ENCODE data around the gene LRRN2. TPM values are rescaled to one million over a fixed set of nuclear protein-coding genes. Genes with fewer than 3 reads are reported as not detected.

The LRRN2 gene
- 0.26 TPM in 1 of 2 replicates, not detected in the other for total RNA-seq
- not detected in 2 replicates for polyA plus RNA-seq
- polyA plus RNA-seq (2012), result not detected in 2 replicates
- not detected in 2 replicates for polyA minus RNA-seq (ENCODE audit: low replicate concordance)

DNA sequence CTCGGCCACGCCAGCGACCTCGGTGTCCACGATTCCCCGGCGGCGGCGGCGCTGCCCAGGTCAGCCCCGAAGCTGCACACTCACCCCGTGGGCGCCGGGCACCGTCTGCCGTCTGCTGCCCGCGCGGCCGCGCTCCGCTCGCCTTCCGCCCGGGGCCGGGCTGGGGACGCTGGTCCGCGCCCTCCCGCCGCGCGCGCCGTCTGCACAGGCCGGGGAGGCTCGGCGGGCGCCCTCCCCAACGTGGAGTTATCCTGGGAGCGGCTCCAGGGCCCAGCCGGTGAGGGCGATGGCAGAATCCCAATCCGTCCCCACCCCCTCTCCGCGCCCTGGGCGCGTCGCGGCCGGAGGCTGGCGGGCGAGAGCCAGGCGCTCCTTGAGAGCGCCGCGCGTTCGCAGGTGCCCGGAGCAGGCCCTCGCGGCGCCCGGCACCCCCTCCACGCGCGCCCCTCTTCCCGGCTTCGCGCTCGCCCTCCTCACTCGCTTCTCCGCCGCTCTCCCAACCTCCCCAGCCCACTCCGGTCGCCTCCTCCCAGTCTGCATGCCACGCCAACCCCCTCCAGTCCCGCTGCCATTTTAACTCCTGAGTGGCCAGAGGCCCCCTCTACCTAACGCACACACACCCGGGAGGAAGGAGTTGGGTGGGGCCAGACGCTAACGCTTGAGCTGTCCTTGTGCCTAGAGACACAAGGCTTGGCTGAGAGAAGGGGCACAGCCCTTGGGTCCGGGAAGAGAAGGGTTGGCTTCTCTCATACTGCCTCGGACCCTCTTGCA lies at the start of gene LRRN2:
TSS of gene LRRN2 (minus strand) at position 503 of the 771 bp plus-strand sequence. CDS start 65,746 bp downstream, outside the sequence.
- peak; percentile 30 for TF ChIP-seq EZH2 (IDR thresholded peaks at IDR 0.05; ENCODE audit: low read length, missing control alignments)
- TF ChIP-seq, protein P1, sequence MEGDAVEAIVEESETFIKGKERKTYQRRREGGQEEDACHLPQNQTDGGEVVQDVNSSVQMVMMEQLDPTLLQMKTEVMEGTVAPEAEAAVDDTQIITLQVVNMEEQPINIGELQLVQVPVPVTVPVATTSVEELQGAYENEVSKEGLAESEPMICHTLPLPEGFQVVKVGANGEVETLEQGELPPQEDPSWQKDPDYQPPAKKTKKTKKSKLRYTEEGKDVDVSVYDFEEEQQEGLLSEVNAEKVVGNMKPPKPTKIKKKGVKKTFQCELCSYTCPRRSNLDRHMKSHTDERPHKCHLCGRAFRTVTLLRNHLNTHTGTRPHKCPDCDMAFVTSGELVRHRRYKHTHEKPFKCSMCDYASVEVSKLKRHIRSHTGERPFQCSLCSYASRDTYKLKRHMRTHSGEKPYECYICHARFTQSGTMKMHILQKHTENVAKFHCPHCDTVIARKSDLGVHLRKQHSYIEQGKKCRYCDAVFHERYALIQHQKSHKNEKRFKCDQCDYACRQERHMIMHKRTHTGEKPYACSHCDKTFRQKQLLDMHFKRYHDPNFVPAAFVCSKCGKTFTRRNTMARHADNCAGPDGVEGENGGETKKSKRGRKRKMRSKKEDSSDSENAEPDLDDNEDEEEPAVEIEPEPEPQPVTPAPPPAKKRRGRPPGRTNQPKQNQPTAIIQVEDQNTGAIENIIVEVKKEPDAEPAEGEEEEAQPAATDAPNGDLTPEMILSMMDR (conservative IDR thresholded peaks at IDR 0.05 in 1 of 2, IDR thresholded peaks at IDR 0.05 in 1 of 2; ENCODE audit: low read depth in 1 of 2, low read length in 2 of 2), result no peak
- H3K27ac ChIP-seq (ENCODE audit: insufficient read depth, low read length), result no peak within 1 kb of the TSS
- H3K27me3 ChIP-seq (ENCODE audit: control insufficient read depth, insufficient read depth, low read length), result peaks cover 46% of the 10 kb centered on the region
- no peaks in the 10 kb centered on the region for H3K79me2 ChIP-seq (ENCODE audit: control insufficient read depth, insufficient read depth, low read length)
- H3K4me3 ChIP-seq (replicated peaks in 1 of 4; ENCODE audit: control extremely low read depth in 1 of 4, insufficient read depth in 1 of 4, low read depth in 3 of 4, low read length in 4 of 4), result no peak within 1 kb of the TSS
- no peak within 1 kb of the TSS for H2AFZ ChIP-seq (ENCODE audit: low read length)
- H3K4me1 ChIP-seq (ENCODE audit: control insufficient read depth, extremely low read depth, insufficient read depth, low read length), result no peaks in the 10 kb centered on the region
- no peaks in the 10 kb centered on the region for H3K9me3 ChIP-seq (ENCODE audit: control insufficient read depth, insufficient read depth, low read depth, low read length)
- H4K20me1 ChIP-seq (ENCODE audit: control insufficient read depth, extremely low read depth, insufficient read depth, low read length), result no peaks in the 10 kb centered on the region
- no peak within 1 kb of the TSS for H3K4me2 ChIP-seq (ENCODE audit: extremely low read depth, insufficient read depth, low read length)
- peak in 1 of 2 donors; percentile 30 for DNase-seq (ENCODE audit: low read depth in 2 of 2)
- no peaks in the 10 kb centered on the region for H3K36me3 ChIP-seq (ENCODE audit: control insufficient read depth, insufficient read depth, low read length)
- no peak within 1 kb of the TSS for H3K9ac ChIP-seq (ENCODE audit: insufficient read depth, low read length)

DNA sequence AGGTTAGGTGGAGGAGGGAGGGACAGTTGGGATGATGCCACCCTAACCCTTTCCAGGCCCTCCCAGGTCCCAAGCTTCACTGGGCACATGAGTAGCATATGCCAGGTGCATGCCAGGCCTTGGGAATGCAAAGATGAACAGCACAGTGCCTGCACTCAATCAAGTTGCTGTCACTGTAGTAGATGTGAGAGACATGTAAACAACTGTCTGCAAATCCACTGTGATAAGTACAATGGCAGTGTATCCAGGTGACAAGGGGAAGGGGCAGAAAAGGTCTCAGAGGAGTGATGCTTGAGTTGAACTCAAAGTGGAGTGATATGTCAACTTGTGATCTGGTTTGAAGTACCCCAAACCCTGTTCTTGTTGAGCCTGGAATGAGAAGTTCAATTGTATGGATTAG lies 49.5 kb upstream of the LRRN2 start:
- no peaks in the 10 kb centered on the region for H3K36me3 ChIP-seq (ENCODE audit: control insufficient read depth, insufficient read depth, low read length)
- no peak for TF ChIP-seq EZH2 (IDR thresholded peaks at IDR 0.05; ENCODE audit: low read length, missing control alignments)
- TF ChIP-seq, protein P1 (conservative IDR thresholded peaks at IDR 0.05 in 1 of 2, IDR thresholded peaks at IDR 0.05 in 1 of 2; ENCODE audit: low read depth in 1 of 2, low read length in 2 of 2), result no peak
- no peaks in the 10 kb centered on the region for H3K79me2 ChIP-seq (ENCODE audit: control insufficient read depth, insufficient read depth, low read length)
- no peak overlapping the region for H3K4me2 ChIP-seq (ENCODE audit: extremely low read depth, insufficient read depth, low read length)
- H4K20me1 ChIP-seq (ENCODE audit: control insufficient read depth, extremely low read depth, insufficient read depth, low read length), result no peaks in the 10 kb centered on the region
- H3K4me3 ChIP-seq (replicated peaks in 1 of 4; ENCODE audit: control extremely low read depth in 1 of 4, insufficient read depth in 1 of 4, low read depth in 3 of 4, low read length in 4 of 4), result no peak overlapping the region
- DNase-seq (ENCODE audit: low read depth in 2 of 2), result no peak
- no peak overlapping the region for H3K9ac ChIP-seq (ENCODE audit: insufficient read depth, low read length)
- no peaks in the 10 kb centered on the region for H3K4me1 ChIP-seq (ENCODE audit: control insufficient read depth, extremely low read depth, insufficient read depth, low read length)
- H2AFZ ChIP-seq (ENCODE audit: low read length), result no peak overlapping the region
- H3K27me3 ChIP-seq (ENCODE audit: control insufficient read depth, insufficient read depth, low read length), result peaks cover 31% of the 10 kb centered on the region
- no peak overlapping the region for H3K27ac ChIP-seq (ENCODE audit: insufficient read depth, low read length)
- no peaks in the 10 kb centered on the region for H3K9me3 ChIP-seq (ENCODE audit: control insufficient read depth, insufficient read depth, low read depth, low read length)

DNA sequence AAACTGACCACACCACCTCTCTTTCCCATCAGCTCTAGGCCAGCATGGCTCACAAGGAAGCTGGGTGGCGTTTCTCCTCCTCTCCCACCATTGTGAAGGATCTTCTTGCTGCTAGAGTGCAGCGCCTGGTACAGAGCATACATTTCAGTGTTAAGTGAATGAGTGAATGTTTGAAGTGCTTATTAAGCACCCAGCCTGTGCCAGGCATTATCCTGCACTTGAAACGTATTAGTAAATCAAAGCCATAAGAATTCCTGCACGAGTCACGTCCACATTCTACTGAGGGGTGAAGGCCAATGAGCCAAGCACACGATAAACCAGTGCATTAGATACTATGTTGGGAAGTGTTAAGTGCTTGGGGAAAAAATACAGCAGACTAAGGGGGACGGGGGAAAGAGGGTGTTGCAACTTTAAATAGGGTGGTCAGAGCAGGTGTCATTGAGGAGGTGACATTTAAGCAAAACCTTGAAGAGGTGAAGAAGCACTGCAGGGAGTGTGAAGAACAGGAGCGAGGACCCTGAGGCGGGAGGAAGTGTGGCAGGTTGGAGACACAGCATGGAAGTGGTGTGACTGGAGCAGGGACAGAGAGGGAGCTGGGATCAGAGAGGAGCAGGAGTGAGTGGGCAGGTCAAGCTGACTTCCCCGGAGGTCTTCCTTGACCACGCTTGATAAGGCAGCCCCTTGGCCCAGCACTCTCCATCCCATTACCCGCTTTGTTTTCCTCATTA lies 48.5 kb upstream of the LRRN2 start:
- no peaks in the 10 kb centered on the region for H3K36me3 ChIP-seq (ENCODE audit: control insufficient read depth, insufficient read depth, low read length)
- TF ChIP-seq, protein P1 (conservative IDR thresholded peaks at IDR 0.05 in 1 of 2, IDR thresholded peaks at IDR 0.05 in 1 of 2; ENCODE audit: low read depth in 1 of 2, low read length in 2 of 2), result no peak
- TF ChIP-seq EZH2 (IDR thresholded peaks at IDR 0.05; ENCODE audit: low read length, missing control alignments), result no peak
- peaks cover 31% of the 10 kb centered on the region for H3K27me3 ChIP-seq (ENCODE audit: control insufficient read depth, insufficient read depth, low read length)
- no peak overlapping the region for H3K4me3 ChIP-seq (replicated peaks in 1 of 4; ENCODE audit: control extremely low read depth in 1 of 4, insufficient read depth in 1 of 4, low read depth in 3 of 4, low read length in 4 of 4)
- no peak overlapping the region for H3K9ac ChIP-seq (ENCODE audit: insufficient read depth, low read length)
- no peak for DNase-seq (ENCODE audit: low read depth in 2 of 2)
- H2AFZ ChIP-seq (ENCODE audit: low read length), result no peak overlapping the region
- no peak overlapping the region for H3K27ac ChIP-seq (ENCODE audit: insufficient read depth, low read length)
- H4K20me1 ChIP-seq (ENCODE audit: control insufficient read depth, extremely low read depth, insufficient read depth, low read length), result no peaks in the 10 kb centered on the region
- H3K9me3 ChIP-seq (ENCODE audit: control insufficient read depth, insufficient read depth, low read depth, low read length), result no peaks in the 10 kb centered on the region
- H3K79me2 ChIP-seq (ENCODE audit: control insufficient read depth, insufficient read depth, low read length), result no peaks in the 10 kb centered on the region
- H3K4me2 ChIP-seq (ENCODE audit: extremely low read depth, insufficient read depth, low read length), result no peak overlapping the region
- H3K4me1 ChIP-seq (ENCODE audit: control insufficient read depth, extremely low read depth, insufficient read depth, low read length), result no peaks in the 10 kb centered on the region
